Right ventricle myocardium superior (tissue), 1 donor: Measurements from ENCODE around the gene OR52E4. TPM values are rescaled to one million over a fixed set of nuclear protein-coding genes. Genes with fewer than 3 reads are reported as not detected.

Experiments
- ATAC-seq: fragments of 200-7000 bp; cut with Tn5 transposase; one replicate; pipeline ENCODE4 v1.9.1; 2020; ENCODE audit warnings: mild to moderate bottlenecking; ENCODE audit not compliant: poor library complexity
- DNase-seq: peaks from one replicate; pipeline ENCODE4 v3.0.0-alpha.2; 2020
- intact Hi-C: fragments of 100-400 bp; cut with DNase I; formaldehyde crosslinking; loops from one replicate; pipeline ENCODE4 v1.11.2; 2022
- long read RNA-seq: library from polyadenylated mRNA; unstranded; transcript quantifications from one replicate; pipeline ENCODE4 v2.0.0, GENCODE V29; 2021
- total RNA-seq: library from RNA; stranded (reverse); fragmentation: NEBNext Ultra II Directional; extraction: Animal tissue kit (Norgen Biotek cat#: 25700); gene quantifications from one replicate; pipeline ENCODE4 v1.2.1, GENCODE V29; 2021
- donor health status: DM: no; HTN: yes; CAD: no; lungs with severe emphysema.

Gene OR52E4
- total RNA-seq: not detected
- long read RNA-seq: 0 reads

- no peak for DNase-seq
- no peak for ATAC-seq
- intact Hi-C loops: no loop called here
These were observed at the start of gene OR52E4 for GRCh38 chr11:5880329-5880728. TSS of gene OR52E4 (plus strand) at chr11:5880629. CDS start at chr11:5884293, 3,664 bp downstream.

GRCh38 chr11:5831196-5831829, 49.1 kb upstream of the OR52E4 start:
- no peak for ATAC-seq
- no peak for DNase-seq
- intact Hi-C loops: no loop called here

- intact Hi-C loops: no loop called here
- ATAC-seq: no peak
- no peak for DNase-seq
These were observed 47.0 kb upstream of the OR52E4 start for GRCh38 chr11:5833446-5833845.

DNA sequence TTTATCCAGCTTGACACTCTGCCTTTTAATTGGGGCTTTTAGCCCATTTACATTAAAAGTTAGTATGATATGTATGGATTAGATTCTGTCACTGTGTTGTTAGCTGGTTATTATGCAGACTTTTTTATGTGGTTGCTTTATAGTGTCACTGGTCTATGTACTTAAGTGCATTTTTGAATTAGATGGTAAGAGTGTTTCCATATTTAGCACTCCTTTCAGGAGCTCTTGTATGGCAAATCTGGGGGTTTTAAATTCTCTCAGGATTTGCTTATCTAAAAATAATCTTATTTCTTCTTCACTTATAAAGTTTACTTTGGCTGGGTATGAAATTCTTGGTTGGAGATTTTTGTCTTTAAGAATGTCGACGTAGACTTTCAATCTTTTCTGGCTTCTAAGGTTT, 42.7 kb upstream of the OR52E4 start:
- no peak for ATAC-seq
- intact Hi-C loops: no loop called here
- DNase-seq: no peak

GRCh38 chr11:5841797-5842196, 38.6 kb upstream of the OR52E4 start, which contains the start of gene OR52E6:
TSS of gene OR52E6 (minus strand) at chr11:5841897. CDS start at chr11:5841897, 0 bp downstream.
- intact Hi-C loops: no loop called here
- ATAC-seq: no peak
- DNase-seq: no peak

GRCh38 chr11:5846701-5847100, 33.7 kb upstream of the OR52E4 start:
- DNase-seq: no peak
- no peak for ATAC-seq

GRCh38 chr11:5847711-5848110, 32.7 kb upstream of the OR52E4 start:
- intact Hi-C loops: no loop called here
- DNase-seq: no peak
- no peak for ATAC-seq

More at GRCh38 chr11:5846701-5847100, 33.7 kb upstream of the OR52E4 start:
- intact Hi-C loops: no loop called here

- intact Hi-C loops: no loop called here
- DNase-seq (no peak), ATAC-seq (no peak)
These were observed 29.4 kb upstream of the OR52E4 start for GRCh38 chr11:5851002-5851401.

- DNase-seq: no peak
- no peak for ATAC-seq
- intact Hi-C loops: no loop called here
These were observed 22.8 kb upstream of the OR52E4 start, which contains the start of gene OR52E8 for GRCh38 chr11:5857590-5857989. TSS of gene OR52E8 (minus strand) at chr11:5857690. CDS start at chr11:5857690, 0 bp downstream.

- intact Hi-C loops: no loop called here
- DNase-seq: no peak
- no peak for ATAC-seq
These were observed 14.6 kb upstream of the OR52E4 start for GRCh38 chr11:5865826-5866225.

DNA sequence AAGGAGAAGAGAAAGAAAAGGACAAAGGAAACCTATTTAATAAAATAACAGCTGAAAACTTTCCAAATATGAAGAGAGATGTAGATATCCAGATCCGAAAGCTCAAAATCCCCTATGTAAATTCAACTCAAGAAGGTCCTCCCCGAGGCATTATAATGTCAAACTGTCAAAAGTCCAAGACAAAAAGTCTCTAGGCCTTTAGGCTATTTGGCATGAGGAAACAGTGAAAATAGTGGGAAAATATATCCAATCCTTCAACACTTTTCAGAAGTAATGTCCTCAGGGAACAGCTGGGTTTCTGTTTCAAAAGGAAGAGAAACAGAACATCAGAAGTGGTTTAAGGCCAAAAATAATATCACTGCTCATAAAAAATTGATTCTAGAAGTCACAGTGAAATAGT, 1.9 kb upstream of the OR52E4 start:
- DNase-seq (no peak), ATAC-seq (no peak)
- intact Hi-C loops: no loop called here

DNA sequence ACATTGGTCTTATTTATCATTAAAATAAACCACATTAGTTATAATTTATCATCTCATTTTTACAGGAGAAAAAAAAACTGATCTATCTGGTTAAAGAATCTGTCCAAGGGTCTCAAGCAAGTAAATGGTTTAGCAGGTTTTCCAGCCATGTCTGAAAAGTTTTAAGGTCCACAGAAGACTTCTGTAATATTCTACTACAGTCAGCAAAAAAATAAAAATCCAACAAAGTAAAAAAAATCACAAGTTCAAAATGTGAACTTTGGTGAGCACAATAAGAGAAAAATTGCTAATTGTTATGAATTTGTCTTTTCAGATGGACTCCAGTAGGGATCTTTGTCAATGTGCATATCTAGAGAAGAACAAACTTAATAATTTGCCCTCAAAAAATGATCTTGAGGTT, 1.3 kb downstream of the OR52E4 start:
- ATAC-seq (no peak), DNase-seq (no peak)
- intact Hi-C loops: no loop called here

DNA sequence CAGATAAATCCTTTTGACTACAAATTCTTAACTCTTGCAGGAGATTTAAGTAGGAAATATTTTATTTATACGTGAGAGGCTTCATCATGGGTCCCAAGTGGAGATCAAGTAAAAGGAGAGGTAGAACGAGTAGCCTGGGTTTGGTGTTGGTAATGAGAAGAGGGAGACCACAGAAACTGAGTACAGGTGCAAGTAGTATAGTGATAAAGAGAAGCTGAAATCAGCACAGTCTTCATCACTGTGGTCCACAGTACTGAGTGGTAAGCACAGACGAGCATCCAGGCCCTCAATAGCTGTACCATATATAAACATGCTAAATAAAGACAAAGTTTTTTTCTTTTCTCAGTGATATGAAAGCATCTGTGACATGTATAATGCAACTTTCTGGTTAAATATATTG, 6.7 kb downstream of the OR52E4 start:
- DNase-seq (no peak), ATAC-seq (no peak)
- intact Hi-C loops: no loop called here

DNA sequence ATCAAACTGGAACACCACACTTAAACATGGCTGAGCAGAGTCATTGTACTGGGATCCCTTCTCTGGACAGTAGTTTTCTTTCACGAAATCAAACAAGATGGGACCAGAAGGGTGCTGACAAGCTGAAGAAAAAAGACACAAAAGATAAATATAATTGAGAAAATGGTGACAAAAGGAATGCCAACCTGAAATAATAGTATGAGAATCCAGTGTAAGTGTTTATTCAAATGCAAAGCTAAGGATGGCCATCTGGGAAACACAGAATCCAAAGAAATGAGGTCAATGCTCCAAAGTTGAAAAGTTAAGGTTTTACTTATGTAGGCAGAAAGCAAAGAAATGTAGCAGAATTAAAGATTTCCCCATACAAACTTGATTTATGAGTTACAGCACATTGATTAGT, 7.2 kb downstream of the OR52E4 start:
- ATAC-seq: no peak
- no peak for DNase-seq
- intact Hi-C loops: no loop called here

- no peak for ATAC-seq
- DNase-seq: no peak
- intact Hi-C loops: no loop called here
These were observed 10.9 kb downstream of the OR52E4 start for GRCh38 chr11:5891216-5891800.

GRCh38 chr11:5892908-5893307, 12.5 kb downstream of the OR52E4 start, which contains the start of gene OR52E5:
TSS of gene OR52E5 (plus strand) at chr11:5893208. CDS start at chr11:5900777, 7,569 bp downstream.
- intact Hi-C loops: no loop called here
- ATAC-seq (no peak), DNase-seq (no peak)

DNA sequence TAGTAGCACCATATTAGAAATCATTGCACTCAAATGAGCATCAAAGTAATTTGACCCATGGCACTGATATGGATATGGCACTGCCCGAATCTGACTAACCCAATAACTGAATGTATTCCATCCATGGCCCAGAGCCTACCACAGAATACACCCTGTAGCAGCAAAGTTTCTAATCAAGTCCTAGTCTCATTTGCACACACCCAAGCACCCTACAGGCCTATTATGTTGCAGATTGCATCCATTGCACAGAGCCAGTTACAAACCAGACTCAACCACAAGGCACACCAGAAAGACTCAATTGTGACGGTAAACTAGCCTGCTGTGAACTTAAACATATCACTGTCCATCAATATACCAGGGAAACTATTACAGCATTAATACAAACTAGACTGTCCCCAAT, 19.1 kb downstream of the OR52E4 start:
- intact Hi-C loops: no loop called here
- no peak for DNase-seq
- no peak for ATAC-seq

GRCh38 chr11:5910540-5910939, 30.1 kb downstream of the OR52E4 start:
- intact Hi-C loops: no loop called here
- ATAC-seq (no peak), DNase-seq (no peak)

GRCh38 chr11:5922749-5923426, 42.5 kb downstream of the OR52E4 start:
- ATAC-seq (no peak), DNase-seq (no peak)
- intact Hi-C loops: no loop called here

- ATAC-seq: no peak
- no peak for DNase-seq
- intact Hi-C loops: no loop called here
These were observed 43.0 kb downstream of the OR52E4 start for GRCh38 chr11:5923427-5923776.
